NK-92 (cell line): Measurements from ENCODE around the gene TLN1.

Source experiments
- DNase-seq: peaks from one replicate; lab custom pipeline; 2025; ENCODE audit not compliant: unreplicated experiment; lab: John Stamatoyannopoulos, UW

TLN1 gene

DNA sequence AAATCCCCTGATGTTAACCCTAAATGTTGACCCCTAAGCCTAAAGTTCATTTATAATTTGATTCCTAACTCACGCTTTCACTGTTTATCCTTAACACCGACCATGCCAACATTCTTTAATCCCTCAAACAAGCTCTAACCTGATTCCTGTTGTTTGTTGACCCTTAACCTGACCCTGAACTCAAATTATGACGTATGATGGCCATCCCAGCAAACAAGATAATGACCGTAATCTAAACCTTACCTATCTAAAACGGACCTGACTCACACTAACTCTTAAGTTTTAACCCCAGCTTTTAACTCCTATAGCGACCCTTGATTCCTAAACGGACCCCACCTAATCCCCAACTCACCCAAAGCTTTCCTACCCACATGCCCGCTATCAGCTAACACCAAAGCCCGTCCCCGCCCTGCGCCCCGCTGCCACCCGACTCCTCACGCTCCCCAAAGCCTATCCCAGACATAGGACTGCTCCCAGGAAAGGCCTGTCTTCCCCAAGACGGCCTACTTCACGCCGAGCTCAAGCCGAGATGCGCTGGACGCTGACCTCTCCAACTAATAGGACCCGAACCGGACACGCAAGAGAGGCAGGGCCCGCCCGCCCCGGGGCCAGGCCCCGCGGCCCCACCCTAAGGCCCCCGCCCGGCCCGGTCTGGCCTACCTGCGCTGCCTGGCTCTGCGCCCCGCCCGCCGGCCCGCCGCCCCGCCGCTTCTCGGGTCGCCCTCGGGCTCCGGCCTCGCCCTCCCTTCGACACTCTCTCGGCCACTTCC lies 395 bp downstream of the TLN1 start:
- no peak for DNase-seq

- no peak for DNase-seq
These were observed 1.5 kb downstream of the TLN1 start for GRCh38 chr9:35730486-35730854.

DNA sequence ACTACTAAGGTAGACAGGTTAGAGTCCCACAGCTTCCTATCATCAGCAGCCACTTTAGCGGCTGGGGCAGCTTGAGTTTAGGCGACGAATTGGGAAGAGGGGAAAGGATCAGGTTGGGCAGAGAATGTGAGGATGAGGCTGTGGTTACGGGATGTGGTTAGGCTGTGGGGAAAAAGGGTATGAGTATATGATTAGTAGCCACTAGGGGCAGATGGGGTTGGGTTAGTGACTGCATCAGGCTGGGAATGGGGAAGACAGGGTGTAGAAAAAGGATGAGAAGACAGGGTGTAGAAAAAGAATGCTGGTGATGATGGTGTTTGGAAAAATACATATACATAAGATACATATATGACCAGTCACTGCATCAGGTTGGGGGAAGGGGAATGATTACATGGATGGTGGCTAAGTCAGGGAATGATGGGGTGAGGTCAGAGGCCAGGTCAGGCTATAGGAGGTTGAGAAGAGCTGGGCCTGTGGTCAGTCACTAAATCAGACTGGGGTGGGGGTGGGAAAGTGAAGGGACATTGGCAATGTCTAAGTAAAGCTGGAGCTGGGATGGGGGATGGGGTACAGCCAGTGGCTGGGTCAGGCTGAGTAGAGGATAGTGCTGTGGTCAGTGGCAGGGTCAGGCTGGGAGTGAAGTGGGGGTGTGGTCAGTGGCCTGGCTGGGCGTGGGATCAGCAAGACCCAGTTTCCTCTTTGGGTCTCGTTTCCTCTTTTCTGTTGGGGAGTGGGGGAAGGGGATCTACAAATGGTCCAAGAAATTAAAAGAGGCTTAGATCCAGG lies 2.1 kb downstream of the TLN1 start:
- no peak for DNase-seq

DNA sequence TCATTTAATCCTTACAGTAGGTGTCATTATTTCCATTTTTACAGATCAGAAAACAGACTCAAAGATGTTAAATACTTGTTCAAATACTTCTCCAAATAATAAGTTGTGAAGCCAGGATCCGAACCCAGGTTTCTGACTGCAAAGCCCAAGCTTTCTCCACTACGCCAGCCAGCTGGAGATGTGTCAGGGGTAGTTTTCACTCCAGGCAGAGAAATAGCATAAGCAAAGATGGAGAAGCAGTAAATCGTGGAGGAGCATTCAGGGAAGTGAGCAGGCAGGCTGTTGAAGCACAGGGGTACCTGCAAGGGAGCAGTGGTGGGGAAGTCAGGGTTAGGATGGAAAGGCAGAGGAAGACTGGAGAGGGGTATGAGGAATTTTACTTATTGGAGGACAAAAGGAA lies 2.9 kb downstream of the TLN1 start:
- DNase-seq = no peak

DNA sequence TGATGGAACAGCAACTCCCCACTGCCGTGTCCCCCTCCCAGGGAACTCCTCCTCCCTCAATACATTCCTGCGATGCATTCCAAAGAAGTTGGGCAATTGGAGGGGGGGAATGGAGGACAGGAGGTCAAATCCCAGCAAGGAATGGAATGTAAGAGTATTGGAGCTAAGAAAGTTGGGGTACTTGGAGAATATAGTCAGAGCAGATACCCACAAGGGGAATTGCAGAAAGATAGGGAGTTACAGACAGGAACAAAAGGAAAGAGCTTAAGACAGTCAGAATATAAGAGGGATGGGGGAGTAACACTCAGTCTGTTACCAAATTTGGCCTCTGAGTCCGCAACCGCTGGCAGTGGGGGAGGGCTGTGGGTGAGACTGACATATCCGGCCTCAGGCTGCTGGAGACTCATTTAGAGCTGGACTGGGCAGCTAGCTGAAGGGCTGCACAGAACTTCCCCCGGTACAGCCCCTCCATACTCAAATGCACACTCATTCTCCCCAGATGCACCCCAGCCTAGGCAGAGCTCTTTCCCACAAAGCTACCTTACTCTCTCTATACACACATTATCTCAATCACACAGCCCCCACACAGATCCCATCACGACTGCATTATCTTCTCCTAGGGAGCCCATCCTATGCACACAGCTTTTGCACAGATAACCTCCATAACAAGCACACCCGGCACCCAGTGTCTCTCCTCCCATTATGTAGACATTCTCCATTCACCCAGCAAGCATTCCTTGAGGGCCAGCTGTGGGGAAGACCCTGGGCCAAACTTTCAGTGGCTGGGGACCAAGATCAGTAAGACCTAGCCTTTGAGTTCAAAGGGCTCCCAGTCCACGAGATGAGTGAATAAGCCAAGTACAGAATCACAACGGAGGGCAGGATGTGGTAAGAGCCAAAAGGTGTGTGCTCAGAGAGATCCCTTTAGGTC lies 3.7 kb downstream of the TLN1 start:
- no peak for DNase-seq

DNA sequence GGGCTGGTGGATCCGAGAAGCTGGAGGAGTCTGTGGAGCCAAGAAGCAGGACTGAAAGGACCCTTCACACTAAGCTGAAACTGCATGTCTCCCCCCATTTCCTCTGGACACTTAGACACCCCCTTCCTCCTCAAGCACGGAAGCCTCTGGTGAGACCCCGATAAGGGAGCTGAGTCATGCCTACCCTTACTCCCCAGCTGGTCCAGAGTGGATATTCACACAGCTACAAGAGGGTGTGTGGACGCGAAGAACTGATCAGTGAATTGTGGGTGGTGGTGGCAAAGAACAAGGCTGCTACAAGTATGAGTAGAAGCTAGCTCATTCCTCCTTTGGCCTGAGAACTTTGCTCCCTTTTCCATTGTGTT lies 4.3 kb downstream of the TLN1 start:
- DNase-seq = no peak

DNA sequence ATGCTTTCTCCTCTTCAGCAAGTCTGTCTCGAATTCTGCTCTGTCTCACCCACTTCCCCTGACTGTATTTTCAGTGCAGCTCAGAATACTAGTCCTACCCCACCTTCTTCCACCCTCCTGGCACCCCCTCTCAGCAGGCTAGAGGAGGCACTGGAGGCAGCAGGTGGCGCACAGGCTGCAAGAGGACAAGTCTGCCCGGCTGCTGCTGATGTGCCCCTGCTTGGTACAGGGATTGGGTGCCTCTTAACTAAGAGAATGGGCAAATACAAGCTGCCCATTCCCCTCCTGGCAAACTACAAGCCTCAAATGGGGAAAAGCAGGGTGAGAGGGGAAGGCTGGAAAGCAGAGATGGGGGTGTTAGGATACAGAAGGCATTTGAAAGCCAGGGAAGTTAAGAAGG lies 5.1 kb downstream of the TLN1 start:
- no peak for DNase-seq

- no peak for DNase-seq
These were observed 6.6 kb downstream of the TLN1 start for GRCh38 chr9:35725362-35725761.

- DNase-seq = no peak
These were observed 8.1 kb downstream of the TLN1 start for GRCh38 chr9:35723908-35724307.

- DNase-seq = no peak
These were observed 8.6 kb downstream of the TLN1 start for GRCh38 chr9:35723426-35723825.

DNA sequence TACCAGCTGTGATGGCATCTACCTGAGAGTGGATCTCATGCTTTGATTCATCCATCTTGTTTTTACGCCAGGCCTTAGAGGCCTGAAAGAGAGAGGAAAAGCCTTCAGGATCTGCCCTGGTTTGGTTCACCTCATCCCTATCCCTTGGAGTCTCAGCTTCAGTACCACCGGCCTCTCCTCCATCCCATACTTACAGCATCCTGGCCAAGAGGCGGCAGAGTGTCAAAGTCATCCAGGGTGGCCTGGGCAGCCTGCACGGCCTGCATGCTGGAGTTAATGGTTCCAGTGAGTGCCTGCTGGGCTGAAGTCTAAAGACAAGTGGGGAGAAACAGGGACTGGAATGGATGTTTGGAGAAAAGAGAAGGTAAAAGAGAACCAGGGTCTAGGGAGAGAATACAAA lies 12.4 kb downstream of the TLN1 start:
- DNase-seq = no peak

GRCh38 chr9:35718721-35719511 lies 13.1 kb downstream of the TLN1 start:
- DNase-seq = no peak

DNA sequence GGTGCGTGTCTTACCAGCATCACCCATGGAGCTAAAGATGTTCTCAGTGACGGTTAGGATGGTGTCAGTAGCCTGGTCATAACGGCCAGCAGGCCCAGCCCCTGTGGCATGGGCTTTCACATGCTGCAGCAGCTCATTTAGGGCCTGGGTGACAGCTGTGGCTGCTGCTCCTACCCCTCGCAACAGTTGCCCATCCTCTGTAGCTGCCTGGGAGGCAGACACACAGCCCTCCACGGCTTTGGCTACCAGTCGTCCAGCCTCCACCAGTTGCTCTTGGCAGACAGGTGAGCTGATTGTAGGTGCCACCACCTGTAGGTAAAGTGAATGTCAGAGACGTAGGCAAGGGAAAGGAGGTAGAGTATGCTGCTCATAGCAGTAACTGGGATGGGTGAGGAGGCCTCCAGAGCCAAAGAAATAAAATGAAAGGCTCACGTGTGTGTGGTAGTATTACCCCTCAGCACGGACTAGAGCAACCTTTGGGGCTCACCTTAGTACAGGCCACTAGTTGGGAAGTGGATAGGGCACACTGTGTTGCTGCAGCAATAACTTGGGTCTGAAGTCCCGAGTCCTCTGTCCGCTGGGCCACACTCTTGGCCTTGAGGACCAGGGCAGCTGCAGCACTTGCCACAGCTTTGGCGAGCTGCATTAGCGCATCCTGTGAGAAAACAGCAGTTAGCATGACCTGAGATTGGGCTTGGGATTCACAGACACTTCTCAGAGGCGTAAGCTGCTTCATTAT lies 14.7 kb downstream of the TLN1 start:
- DNase-seq = no peak

DNA sequence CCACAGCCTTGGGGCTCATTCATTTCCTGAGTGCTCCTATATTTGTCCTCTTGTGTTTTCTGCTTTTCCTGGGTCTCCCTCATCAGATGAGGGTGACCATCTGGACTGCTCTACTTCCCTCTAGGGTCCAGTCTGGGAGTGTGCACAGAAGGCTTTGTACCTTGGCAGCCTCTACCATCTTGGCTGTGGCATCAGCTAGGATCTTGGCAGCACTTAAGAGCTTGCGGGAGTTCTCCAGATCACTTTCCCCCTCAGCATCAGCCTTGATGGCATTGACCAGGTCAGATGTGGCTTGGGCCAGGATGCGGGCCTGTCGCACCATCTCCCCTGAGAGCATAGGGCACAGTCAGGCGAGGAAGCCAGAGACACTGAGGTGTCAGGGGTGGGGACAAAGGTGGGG lies 15.8 kb downstream of the TLN1 start:
- DNase-seq = no peak

GRCh38 chr9:35714579-35715252 lies 17.3 kb downstream of the TLN1 start:
- no peak for DNase-seq

DNA sequence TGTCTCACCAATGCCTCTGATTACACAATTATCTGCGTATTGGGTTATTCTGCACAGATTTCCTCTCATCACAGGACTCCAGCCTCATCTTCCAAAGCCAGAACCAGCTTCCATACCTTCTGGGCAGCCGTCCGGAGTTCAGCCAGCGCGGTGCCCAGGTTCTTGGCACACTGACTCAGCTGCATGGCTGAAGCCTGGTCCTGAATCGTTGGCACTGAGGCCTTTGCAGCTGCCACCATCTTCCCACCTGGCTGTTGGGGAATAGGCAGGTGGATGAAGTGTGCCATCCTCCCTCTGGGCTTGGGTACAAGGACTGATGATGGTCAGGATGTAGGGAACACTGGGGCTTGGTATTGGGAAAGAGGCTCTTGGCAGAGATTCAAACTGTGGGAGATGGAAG lies 17.9 kb downstream of the TLN1 start:
- no peak for DNase-seq

GRCh38 chr9:35713578-35713977 lies 18.4 kb downstream of the TLN1 start:
- DNase-seq = no peak

GRCh38 chr9:35712762-35713400 lies 19.1 kb downstream of the TLN1 start:
- no peak for DNase-seq
